Muscle layer of colon (tissue), 2 donors: ENCODE results near the gene HYLS1.
"Not testable (repeated sequence)": the region's sequence is repeated elsewhere in the genome, so short reads cannot be mapped to it uniquely, and the experiment has no call there.

Experiments used
- H3K27ac ChIP-seq: one replicate; pipeline ENCODE4 v1.7.0; 2013; ENCODE audit warnings: low read depth, mild to moderate bottlenecking, low read length, moderate library complexity
- H3K27me3 ChIP-seq, 2 donors: one replicate each; pipeline ENCODE4 v1.7.0; 2013; ENCODE audit warnings: low read length in 2 of 2, mild to moderate bottlenecking in 2 of 2; ENCODE audit not compliant: insufficient read depth in 2 of 2, control insufficient read depth in 1 of 2
- H3K36me3 ChIP-seq: one replicate; pipeline ENCODE4 v1.7.0; 2013; ENCODE audit warnings: mild to moderate bottlenecking, low read length; ENCODE audit not compliant: insufficient read depth
- H3K4me1 ChIP-seq: one replicate; pipeline ENCODE4 v1.7.0; 2013; ENCODE audit warnings: mild to moderate bottlenecking, low read length; ENCODE audit not compliant: insufficient read depth
- H3K4me3 ChIP-seq, 2 donors: one replicate each; pipeline ENCODE4 v1.7.0; 2013; ENCODE audit warnings: low read length in 2 of 2, low read depth in 1 of 2, mild to moderate bottlenecking in 1 of 2, moderate library complexity in 1 of 2
- H3K9ac ChIP-seq: one replicate; pipeline ENCODE4 v1.7.0; 2013; ENCODE audit warnings: low read length
- H3K9me3 ChIP-seq: one replicate; pipeline ENCODE4 v1.7.0; 2013; ENCODE audit warnings: mild to moderate bottlenecking, low read length
- donor health status: abdominal sarcoma.
- donor health status: Adenocarcinoma of cecum.

Gene HYLS1

DNA sequence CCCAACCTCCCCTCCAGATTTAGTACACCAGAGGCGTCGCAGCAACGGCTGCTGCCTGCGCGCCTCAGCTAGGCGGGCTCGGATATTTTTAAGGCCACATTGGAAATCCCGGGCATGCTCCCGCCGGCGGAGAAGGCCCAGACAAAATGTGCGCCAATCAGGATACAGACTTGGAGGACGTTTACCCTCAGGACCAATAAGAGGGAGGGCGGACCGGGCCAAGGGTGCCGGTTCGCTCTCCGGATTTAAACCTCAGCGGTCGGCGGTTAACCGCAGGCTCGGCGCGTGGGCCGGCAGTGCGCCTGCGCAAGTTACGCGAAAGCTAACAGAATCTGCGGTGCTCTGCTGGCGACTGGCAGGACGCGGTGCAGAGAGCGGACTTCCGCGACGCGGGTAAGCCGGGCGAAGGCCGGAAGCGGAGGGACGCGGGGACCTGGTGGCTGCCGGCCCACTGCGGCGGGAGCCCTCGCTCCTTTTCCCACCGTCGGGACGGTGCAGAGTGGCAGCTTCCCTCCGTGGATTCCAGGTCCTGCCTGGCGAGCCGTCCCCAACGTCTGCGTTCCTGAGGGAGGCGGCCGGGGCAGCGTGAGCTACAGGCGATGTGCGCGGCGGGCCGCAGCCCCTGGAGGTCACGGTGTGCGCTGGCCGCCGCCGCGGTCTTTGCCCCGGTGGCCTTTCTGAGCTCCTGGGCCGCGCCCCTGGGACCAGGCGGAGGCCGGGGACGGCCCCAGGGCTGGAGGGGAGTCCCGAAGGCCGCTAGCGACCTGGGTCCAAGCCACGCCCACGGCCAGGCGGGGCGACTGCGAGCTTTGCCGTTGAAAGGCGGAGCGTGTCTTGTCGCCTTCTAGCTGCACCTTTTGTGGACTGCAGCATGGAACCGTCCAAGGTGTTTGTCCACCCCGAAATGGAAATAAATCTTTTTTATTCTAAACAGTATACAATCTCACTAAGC, at the start of gene HYLS1:
HYLS1 (plus strand) TSS at position 296 of the 952 bp plus-strand sequence. CDS start 11,701 bp downstream, outside the sequence.
- no peaks in the 10 kb centered on the region for H3K4me1 ChIP-seq
- peak within 1 kb of the TSS; percentile 53 for H3K9ac ChIP-seq
- H3K27ac ChIP-seq, result peak within 1 kb of the TSS; percentile 97
- peaks cover 11% of the 10 kb centered on the region for H3K36me3 ChIP-seq
- H3K27me3 ChIP-seq, result no peaks in the 10 kb centered on the region
- H3K9me3 ChIP-seq, result no peaks in the 10 kb centered on the region
- peak within 1 kb of the TSS; percentile 72 to 78 for H3K4me3 ChIP-seq

- H3K4me3 ChIP-seq, result no peak overlapping the region
- no peak overlapping the region for H3K27ac ChIP-seq
- no peak overlapping the region for H3K9ac ChIP-seq
- H3K4me1 ChIP-seq, result no peaks in the 10 kb centered on the region
- H3K9me3 ChIP-seq, result peaks cover 9% of the 10 kb centered on the region
- no peaks in the 10 kb centered on the region for H3K27me3 ChIP-seq
- H3K36me3 ChIP-seq, result no peaks in the 10 kb centered on the region
Observed at GRCh38 chr11:125842321-125842948, 45.0 kb upstream of the HYLS1 start.

- peaks cover 9% of the 10 kb centered on the region for H3K9me3 ChIP-seq
Observed at GRCh38 chr11:125846188-125846587, 41.3 kb upstream of the HYLS1 start.

DNA sequence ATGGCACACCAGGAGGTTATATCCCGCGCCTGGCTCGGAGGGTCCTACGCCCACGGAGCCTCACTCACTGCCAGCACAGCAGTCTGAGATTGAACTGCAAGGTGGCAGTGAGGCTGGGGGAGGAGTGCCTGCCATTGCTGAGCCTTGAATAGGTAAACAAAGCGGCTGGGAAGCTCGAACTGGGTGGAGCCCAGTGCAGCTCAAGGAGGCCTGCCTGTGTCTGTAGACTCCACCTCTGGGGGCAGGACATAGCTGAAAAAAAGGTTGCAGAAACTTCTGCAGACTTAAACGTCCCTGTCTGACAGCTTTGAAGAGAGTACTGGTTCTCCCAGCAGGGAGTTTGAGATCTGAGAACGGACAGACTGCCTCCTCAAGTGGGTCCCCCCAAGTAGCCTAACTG, 29.8 kb upstream of the HYLS1 start:
- not testable (repeated sequence) for H3K27me3 ChIP-seq, H3K27ac ChIP-seq, H3K36me3 ChIP-seq, H3K4me1 ChIP-seq, H3K9me3 ChIP-seq, H3K9ac ChIP-seq, H3K4me3 ChIP-seq

More at GRCh38 chr11:125846188-125846587, 41.3 kb upstream of the HYLS1 start:
- H3K4me1 ChIP-seq, result no peaks in the 10 kb centered on the region
- no peak overlapping the region for H3K9ac ChIP-seq
- no peaks in the 10 kb centered on the region for H3K27me3 ChIP-seq
- no peak overlapping the region for H3K4me3 ChIP-seq
- H3K27ac ChIP-seq, result no peak overlapping the region
- no peaks in the 10 kb centered on the region for H3K36me3 ChIP-seq

- H3K4me3 ChIP-seq, H3K9me3 ChIP-seq, H3K27ac ChIP-seq, H3K36me3 ChIP-seq, H3K4me1 ChIP-seq, H3K9ac ChIP-seq, H3K27me3 ChIP-seq: not testable (repeated sequence)
Observed at GRCh38 chr11:125862786-125863185, 24.7 kb upstream of the HYLS1 start.

GRCh38 chr11:125865354-125865753, 22.1 kb upstream of the HYLS1 start:
- H3K27me3 ChIP-seq, H3K4me3 ChIP-seq, H3K9ac ChIP-seq, H3K9me3 ChIP-seq, H3K27ac ChIP-seq, H3K4me1 ChIP-seq, H3K36me3 ChIP-seq: not testable (repeated sequence)

- no peak overlapping the region for H3K9ac ChIP-seq
- no peaks in the 10 kb centered on the region for H3K27me3 ChIP-seq
- H3K36me3 ChIP-seq, result no peaks in the 10 kb centered on the region
- no peak overlapping the region for H3K4me3 ChIP-seq
- H3K4me1 ChIP-seq, result no peaks in the 10 kb centered on the region
- H3K27ac ChIP-seq, result no peak overlapping the region
- no peaks in the 10 kb centered on the region for H3K9me3 ChIP-seq
Observed at GRCh38 chr11:125869521-125869920, 17.9 kb upstream of the HYLS1 start.

DNA sequence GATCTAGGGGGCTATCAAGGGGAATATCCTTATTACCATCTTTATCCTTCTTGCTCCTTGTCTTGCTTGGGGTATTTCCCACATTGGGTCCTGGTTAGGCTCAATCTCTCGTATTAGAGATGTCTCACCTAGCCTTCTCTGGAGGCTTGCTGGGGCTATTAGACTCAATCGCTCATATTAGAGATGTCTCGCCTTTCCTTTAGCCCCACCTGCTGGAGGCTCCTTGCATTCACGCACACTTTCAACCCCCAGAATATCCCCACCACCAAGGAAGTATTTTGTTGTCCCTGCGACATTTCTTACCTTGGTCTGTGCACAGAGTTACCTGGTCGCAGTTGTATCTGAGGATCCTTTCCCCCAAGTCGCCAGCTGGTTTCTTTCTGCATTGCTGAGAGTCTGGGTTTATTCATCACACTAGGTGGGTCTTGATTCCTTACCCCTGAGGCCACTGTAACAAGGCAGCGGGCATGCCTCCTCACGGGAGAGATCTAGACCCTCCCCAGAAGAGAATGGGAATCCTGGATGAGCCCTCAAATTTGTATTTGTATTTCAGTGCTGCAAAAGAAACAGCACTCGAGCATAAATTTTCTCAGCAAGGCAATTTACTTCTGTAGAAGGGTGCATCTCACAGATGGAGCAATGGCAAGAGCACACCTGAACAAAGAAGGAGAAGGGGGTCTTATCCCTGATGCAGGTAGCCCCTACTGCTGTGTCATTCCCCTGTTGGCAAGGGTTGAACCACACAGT, 15.9 kb upstream of the HYLS1 start:
- H3K27me3 ChIP-seq, result no peaks in the 10 kb centered on the region
- H3K36me3 ChIP-seq, result no peaks in the 10 kb centered on the region
- H3K4me1 ChIP-seq, result no peaks in the 10 kb centered on the region
- no peaks in the 10 kb centered on the region for H3K9me3 ChIP-seq
- H3K4me3 ChIP-seq, result no peak overlapping the region
- H3K9ac ChIP-seq, result no peak overlapping the region
- H3K27ac ChIP-seq, result no peak overlapping the region

DNA sequence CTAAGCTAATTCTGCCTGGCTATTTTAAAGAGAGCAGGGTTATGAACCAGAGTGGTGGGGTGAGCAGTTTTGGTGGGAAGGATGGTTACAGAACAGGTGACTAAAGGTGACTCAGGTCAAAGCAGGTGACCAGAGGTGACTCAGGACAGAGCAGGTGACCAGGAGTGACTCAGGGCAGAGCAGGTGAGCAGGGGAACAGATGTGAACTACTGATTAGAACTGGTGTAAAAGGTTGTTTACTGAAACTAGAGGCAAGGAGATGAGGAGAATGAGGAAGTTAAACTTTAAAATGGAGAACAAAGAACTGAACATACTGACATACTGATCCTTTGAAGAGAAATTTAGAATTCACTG, 15.4 kb upstream of the HYLS1 start:
- Histone ChIP-seq H3K4me1 (no peaks in the 10 kb centered on the region), H3K4me3 (no peak overlapping the region), H3K27ac (no peak overlapping the region), H3K27me3 (no peaks in the 10 kb centered on the region), H3K9ac (no peak overlapping the region), H3K36me3 (no peaks in the 10 kb centered on the region), H3K9me3 (no peaks in the 10 kb centered on the region)

DNA sequence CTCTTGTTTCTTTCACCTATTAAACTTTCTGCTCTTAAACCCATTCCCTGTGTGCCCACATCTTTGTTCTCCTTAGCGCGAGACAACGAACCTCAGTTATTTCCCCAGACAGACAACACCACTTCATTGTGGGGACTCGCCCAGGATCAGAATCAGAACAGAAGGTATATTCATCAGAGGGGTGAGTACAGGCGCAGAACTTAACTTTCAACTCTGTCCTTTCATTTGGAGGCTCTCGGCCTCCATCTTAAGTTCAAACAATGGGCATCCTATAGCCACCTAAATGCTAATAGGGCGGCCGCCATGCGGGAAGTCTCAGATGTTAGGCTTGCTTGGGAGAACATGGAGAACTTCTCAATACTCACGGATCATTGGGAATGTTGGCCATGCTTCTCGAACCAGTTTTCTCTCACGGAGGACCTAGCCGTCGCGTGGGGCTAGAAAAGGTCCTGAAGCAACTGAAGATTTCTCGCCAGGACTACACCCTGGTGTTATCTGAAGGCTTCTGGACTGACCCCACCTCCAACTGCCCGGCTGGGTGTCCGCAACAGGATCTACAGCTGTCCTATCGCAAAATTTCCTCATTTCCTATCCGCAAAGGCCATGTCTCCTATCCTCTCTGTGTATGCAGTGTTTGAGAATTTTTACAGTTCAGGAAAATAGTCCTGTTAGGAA, 13.4 kb upstream of the HYLS1 start:
- Histone ChIP-seq H3K27ac (no peak overlapping the region), H3K4me1 (no peaks in the 10 kb centered on the region), H3K4me3 (no peak overlapping the region), H3K9me3 (no peaks in the 10 kb centered on the region), H3K9ac (no peak overlapping the region), H3K36me3 (no peaks in the 10 kb centered on the region), H3K27me3 (no peaks in the 10 kb centered on the region)

DNA sequence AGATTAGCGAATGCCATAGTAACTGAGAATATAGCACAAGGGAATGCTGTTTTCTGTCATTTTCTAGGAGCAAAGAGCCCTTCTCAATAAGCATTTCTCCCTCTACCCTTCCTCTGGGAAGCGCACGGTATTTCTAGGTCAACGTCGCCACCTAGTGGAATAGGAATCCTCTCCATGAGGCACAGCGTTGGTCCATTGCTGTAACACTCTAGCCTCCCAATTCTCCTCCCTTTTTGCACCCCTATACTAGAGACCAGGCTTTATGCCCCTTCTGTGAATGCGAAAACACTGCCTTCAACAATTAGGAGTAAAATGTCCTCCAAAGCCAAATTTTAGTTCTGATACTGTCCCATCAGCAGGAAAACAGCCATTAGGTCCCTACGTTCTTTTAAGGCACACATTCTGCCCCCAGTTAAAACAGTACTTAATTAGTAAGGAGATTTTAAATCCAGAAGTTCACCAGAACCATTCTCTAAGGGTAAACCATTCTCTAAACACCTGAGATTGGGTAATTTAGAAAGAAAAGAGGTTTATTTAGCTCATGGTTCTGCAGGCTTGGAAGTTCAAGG, 12.8 kb upstream of the HYLS1 start:
- no peaks in the 10 kb centered on the region for H3K36me3 ChIP-seq
- no peak overlapping the region for H3K4me3 ChIP-seq
- no peak overlapping the region for H3K9ac ChIP-seq
- no peaks in the 10 kb centered on the region for H3K9me3 ChIP-seq
- no peaks in the 10 kb centered on the region for H3K27me3 ChIP-seq
- no peak overlapping the region for H3K27ac ChIP-seq
- H3K4me1 ChIP-seq, result no peaks in the 10 kb centered on the region
